Hematopoietic multipotent progenitor cell treated with erythropoietin and hydrocortisone succinate and interleukin-3 and kit ligand, for 15 days (in vitro differentiated cells): ENCODE results near the gene B9D1.

Experiments
- DNase-seq: peaks from one replicate; pipeline ENCODE4 v3.0.0-alpha.2; 2015; ENCODE audit warnings: low spot score

B9D1 gene

DNA sequence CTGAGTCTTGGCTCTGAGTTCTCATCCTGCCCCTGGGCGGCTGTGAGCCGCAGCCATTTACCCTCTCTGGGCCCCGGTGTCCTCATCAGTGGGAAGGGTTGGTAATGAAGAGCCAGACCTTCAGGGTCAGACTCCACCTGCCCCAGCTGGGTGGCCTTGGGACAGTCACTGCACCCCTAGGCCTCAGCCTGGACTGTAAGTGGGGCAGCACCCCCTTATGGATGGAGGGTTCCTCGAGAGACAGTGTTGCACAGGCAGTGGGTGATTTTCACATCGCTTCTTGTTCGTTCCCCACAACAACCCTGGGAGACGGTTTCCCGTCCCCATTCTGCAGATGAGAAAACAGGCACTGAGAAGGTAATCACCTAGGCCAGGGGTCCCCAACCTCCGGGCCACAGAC, 60.5 kb downstream of the B9D1 start:
- no peak for DNase-seq

DNA sequence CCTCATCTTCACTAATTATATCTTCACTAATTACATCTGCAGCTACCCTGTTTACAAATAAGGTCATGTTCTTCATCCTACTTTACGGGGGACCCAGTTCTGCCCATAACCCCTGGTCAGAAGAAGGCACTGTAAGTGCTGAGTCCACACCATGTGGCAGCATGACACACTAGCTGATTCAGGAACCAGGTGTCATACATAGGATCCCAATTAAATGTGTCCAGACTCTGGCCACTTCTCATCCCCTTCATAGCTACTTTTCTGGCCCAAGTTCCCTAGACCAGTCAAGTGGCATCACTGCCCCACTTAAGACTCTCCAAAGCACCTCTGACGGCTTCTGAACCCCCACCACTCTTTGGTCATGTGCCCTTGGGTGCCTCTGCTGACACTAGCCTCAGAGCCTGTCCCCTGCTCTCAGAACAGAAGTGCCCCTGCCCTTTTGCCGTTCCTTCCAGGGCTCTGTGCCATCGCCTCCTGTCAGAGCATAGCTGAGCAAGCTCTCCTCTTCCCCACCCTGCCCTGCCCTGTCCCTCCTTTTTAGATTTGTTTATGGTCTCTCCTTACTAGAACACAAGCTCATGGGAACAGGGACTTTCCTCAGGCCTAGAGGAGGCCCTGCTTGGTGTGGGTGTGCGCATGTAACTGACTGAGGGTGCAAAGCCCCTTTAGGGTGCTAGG, 61.1 kb downstream of the B9D1 start:
- no peak for DNase-seq

DNA sequence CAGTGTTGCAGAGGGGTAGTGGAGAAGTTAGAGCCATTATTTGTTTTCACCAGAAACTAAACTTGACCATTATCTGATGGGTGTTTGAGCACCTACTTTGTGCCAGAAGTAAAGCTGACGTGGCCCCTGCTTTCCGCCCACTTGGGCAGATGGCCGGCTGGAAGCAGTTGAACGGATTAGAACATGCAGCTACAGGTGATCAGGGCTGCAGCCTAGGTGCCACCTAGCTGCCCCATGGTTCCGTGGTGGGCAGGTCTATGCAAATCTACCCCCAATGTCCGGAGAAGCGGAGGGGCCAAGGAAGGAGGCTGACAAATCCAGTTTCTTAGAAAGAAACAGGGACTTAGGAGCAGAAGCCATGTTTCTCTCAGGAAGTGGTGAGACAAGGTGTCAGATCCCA, 62.7 kb downstream of the B9D1 start:
- DNase-seq, result no peak

DNA sequence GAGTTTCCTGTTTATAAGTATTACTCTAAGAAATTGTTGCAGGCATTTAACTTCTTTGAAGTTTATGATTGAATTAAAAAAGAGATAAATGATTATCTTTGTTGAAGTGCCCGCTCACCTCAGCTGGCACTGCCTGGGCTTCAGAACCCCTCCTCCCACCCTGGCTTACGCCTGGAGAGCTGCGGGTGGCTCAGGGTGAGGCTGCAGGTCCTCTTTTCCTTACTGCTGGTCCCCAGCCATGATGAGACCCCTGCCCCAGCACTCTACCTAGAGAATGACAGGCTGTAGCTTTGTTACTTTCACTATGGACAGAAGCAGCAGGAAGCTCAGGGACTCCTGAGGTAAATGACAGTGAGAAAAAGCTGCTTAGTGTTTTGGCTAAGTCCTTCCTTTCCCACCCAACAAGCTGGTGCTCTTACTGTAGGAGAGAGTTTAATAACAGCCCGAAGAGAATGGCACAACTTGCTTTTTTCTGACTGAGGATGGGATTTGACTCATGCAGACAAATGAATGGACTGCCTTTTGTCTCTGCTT, 63.2 kb downstream of the B9D1 start:
- no peak for DNase-seq

DNA sequence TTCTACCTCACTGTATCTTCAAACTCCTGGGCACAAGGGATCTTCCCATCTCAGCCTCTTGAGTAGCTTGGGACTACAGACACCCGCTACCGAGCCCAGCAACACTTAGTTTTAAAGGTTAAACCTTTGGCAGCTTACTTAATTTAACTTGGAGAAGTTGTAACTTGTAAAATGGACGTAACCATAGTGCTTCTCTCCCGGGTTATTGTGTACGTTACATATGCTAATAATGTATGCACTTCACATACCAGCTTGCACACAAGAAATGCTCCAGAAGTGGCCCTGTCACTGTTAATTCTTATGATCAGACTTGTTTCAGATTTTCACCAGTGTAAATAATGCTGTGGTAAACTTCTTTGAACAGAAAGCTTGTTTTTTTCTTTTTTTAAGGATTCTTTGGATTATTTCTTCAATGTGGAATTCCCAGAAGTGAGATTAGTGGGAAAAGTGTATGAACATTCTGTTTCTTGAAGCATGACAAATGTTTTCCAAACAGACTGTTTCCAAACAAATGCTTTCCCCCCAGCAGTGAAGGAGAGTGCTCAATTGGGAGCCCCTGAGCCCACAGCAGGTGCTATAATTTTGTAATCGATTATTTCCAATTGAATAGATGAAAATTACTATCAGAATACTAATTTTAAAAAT, 63.8 kb downstream of the B9D1 start:
- DNase-seq, result no peak

DNA sequence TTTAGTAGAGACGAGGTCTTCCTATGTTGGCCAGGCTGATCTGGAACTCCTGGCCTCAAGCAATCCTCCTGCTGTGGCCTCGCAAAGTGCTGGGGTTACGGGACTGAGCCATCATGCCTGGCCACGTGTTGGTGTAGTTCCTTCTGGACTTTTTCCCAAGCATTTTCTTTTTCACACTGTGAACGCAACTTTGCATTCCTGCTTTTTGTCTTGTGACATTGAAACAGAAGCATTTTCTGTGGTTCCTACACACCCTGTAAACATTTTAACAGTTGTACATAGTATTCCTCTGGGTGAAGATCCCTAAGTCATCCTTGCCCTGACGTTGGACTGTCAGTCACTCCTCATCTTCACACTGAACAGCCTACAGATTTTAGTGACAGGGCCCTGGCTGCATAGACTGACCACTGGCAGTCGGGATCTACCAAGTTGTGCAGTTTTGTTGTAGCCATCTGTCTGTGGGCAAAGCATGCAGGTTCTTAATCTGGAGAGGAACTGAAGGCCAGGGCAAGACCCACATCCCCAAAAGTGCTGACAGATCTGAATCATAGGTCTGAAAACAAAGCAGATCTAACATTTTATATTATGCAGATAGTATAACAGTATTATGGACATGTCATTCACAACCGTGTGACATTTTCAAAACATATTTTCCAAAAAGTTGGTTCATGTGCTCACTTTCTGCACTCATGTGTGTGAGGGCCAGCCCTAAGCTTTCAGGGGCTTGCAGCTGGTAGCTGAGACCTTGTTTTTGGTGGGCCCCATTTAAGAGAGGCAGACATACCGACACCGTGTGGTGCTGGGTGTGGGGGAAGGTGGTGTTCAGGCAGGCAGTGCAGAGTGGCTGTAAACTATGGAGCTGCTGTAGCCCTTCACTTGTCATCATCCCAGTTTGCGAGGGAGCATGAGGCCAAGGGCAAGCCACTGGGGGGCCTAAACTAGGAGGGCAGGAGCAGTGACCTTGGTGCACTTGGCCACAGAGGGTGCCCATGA, 65.4 kb downstream of the B9D1 start:
- DNase-seq, result no peak

DNA sequence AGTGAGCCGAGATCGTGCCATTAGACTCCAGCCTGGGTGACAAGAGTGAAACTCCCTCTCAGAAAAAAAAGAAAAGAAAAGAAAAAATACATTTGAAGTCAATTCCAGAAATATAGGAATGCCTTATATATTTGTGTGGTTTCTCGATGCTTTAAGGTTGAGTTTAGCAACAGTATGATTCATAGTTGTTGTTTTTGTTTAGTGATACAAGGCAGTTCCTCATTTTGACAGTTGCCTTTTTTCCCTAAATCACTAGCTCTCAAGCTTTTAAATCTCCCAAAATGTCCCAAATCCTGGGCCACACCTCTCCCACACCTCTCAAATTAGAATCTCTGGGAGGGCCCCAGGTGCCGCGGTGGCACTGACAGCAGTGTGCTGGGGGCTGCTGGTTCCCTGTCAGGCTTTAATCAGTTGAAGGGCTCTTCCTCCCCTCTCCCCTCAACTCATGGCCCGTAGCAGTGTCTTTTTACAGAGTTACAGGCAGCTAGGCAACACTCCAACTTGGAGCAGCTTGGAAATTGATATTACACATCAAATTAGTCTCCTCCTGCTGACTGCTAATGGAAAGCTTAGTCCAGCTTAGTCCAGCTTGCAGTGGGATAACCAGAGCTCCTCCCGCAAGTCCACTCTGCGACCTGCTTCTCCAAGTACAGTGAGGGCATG, 66.9 kb downstream of the B9D1 start:
- no peak for DNase-seq

DNA sequence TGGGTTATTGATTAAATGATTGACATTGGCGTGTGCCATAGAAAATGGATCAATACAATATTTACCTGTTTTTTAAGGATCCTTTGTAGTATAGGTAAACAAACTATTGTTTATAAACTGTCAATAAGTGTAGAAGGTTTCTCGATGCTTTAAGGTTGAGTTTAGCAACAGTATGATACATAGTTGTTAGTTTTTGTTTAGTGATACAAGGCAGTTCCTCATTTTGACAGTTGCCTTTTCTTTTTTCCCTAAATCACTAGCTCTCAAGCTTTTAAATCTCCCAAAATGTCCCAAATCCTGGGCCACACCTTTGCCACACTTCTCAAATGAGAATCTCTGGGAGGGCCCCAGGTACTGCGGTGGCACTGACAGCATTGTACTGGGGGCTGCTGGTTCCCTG, 68.1 kb downstream of the B9D1 start:
- DNase-seq, result no peak
